Stomach (tissue), 9 donors: ENCODE measurements around the gene SEPHS1. TPM values are rescaled to one million over a fixed set of nuclear protein-coding genes. Genes with fewer than 3 reads are reported as not detected.

ENCODE experiments used
- DNase-seq, 2 donors: peaks; one replicate each; pipeline versions ENCODE4 v3.0.0 to v3.0.0-alpha.2; 2013 to 2019
- H3K27ac ChIP-seq, 5 donors: fragments of 200-600 bp in 4 of 5; sonication (generic) in 4 of 5; one replicate each; pipeline ENCODE4 v1.5.1; 2013 to 2019; ENCODE audit warnings: mild to moderate bottlenecking in 1 of 5, moderate library complexity in 1 of 5
- H3K27me3 ChIP-seq, 3 donors: fragments of 200-600 bp; sonication (generic); one replicate each; pipeline ENCODE4 v1.5.1; 2017 to 2019; ENCODE audit warnings: mixed run types in 1 of 3
- H3K36me3 ChIP-seq, 4 donors: fragments of 200-600 bp; sonication (generic); 1 replicate in 3 of 4; 2 replicates in 1 of 4; pipeline ENCODE4 v1.5.1; 2016 to 2019
- H3K4me1 ChIP-seq, 4 donors: fragments of 200-600 bp; sonication (generic); one replicate each; pipeline ENCODE4 v1.5.1; 2016 to 2019
- H3K4me3 ChIP-seq, 4 donors: fragments of 200-600 bp; sonication (generic) in 3 of 4; one replicate each; pipeline ENCODE4 v1.5.1; 2016 to 2019; ENCODE audit warnings: mild to moderate bottlenecking in 1 of 4
- H3K9me3 ChIP-seq, 4 donors: fragments of 200-600 bp; sonication (generic); one replicate each; pipeline ENCODE4 v1.5.1; 2016 to 2019
- CTCF ChIP-seq, 7 experiments: fragments of 450-650 bp in 4 of 7; fragments of 200-600 bp in 3 of 7; sonication (generic) in 3 of 7; IDR thresholded peaks; one replicate each; pipeline ENCODE4 v1.5.1; 2016 to 2019; ENCODE audit warnings: antibody characterized with exemption in 7 of 7, control low read depth in 2 of 7, mild to moderate bottlenecking in 1 of 7
- EP300 ChIP-seq: sonication (generic); formaldehyde crosslinking; IDR thresholded peaks from one replicate; pipeline ENCODE4 v1.6.1; 2017; ENCODE audit warnings: antibody characterized with exemption
- POLR2A ChIP-seq, 4 donors: fragments of 450-650 bp; IDR thresholded peaks; one replicate each; pipeline ENCODE4 v1.6.1; 2016; ENCODE audit warnings: antibody characterized with exemption in 4 of 4, control low read depth in 2 of 4, mild to moderate bottlenecking in 1 of 4, moderate library complexity in 1 of 4
- POLR2AphosphoS5 ChIP-seq, 3 donors: sonication (generic); formaldehyde crosslinking; IDR thresholded peaks; one replicate each; pipeline ENCODE4 v1.6.1; 2016; ENCODE audit warnings: antibody characterized with exemption in 3 of 3
- WGBS, 5 donors: extraction: QIAGEN DNeasy Blood & Tissue Kit in 3 of 5; methylation state at CpG; one replicate each; pipeline versions ENCODE4 v1.1.5 to v1.1.7; 2013 to 2018; 5-methylcytosine and 5-hydroxymethylcytosine counted together
- intact Hi-C: fragments of 100-400 bp; cut with DNase I; formaldehyde crosslinking; loops from one replicate; pipeline ENCODE4 v1.15.1; 2023; ENCODE audit warnings: low total_unique reads
- polyA plus RNA-seq, 3 donors: library from polyadenylated mRNA; stranded (reverse); fragments of 200-250 nt; gene quantifications; one replicate each; pipeline ENCODE4 v1.2.3, GENCODE V29; 2013
- total RNA-seq, 5 donors: library from RNA; depleted of rRNA; stranded (reverse); fragments of >200 nt; gene quantifications; one replicate each; pipeline versions ENCODE4 v1.1.0 to v1.2.3, GENCODE V29; 2014 to 2016
- donor health status: healthy with polysubstance abuse.
- donor health status: Bipolar disorder and iron deficiency.
- donor health status: healthy.

SEPHS1 gene
- total and polyA plus RNA-seq, 8 donors, result 15.2 to 63.0 (median 21.6) TPM

GRCh38 chr10:13329565-13329964 lies 18.5 kb downstream of the SEPHS1 start:
- intact Hi-C loops, result no loop called here
- no peak overlapping the region for H3K4me3 ChIP-seq
- WGBS, 5 donors, result 81 to 96% (median 89%) methylated on average over 3 of the region's 3 CpGs
- peaks cover 42 to 100% (median 99%) of the 10 kb centered on the region in 4 donors for H3K36me3 ChIP-seq
- H3K27me3 ChIP-seq, result no peaks in the 10 kb centered on the region
- H3K9me3 ChIP-seq, result no peaks in the 10 kb centered on the region
- no peak overlapping the region for H3K27ac ChIP-seq
- peaks cover 0 to 4% (median 0%) of the 10 kb centered on the region in 4 donors for H3K4me1 ChIP-seq
- no peak for DNase-seq
- TF ChIP-seq POLR2A (IDR thresholded peaks at IDR 0.05), result no peak
- no peak for TF ChIP-seq EP300
- no peak for TF ChIP-seq POLR2AphosphoS5 (IDR thresholded peaks at IDR 0.05)
- no peak for TF ChIP-seq CTCF (IDR thresholded peaks at IDR 0.05)

GRCh38 chr10:13328613-13329012 lies 19.5 kb downstream of the SEPHS1 start:
- DNase-seq, result no peak
- intact Hi-C loops, result no loop called here
- Histone ChIP-seq H3K36me3 (peaks cover 46 to 100% (median 98%) of the 10 kb centered on the region in 4 donors), H3K27ac (no peak overlapping the region), H3K27me3 (no peaks in the 10 kb centered on the region), H3K4me1 (peaks cover 0 to 4% (median 0%) of the 10 kb centered on the region in 4 donors), H3K4me3 (no peak overlapping the region), H3K9me3 (no peaks in the 10 kb centered on the region)
- TF ChIP-seq EP300, result no peak
- TF ChIP-seq CTCF (IDR thresholded peaks at IDR 0.05), result no peak
- TF ChIP-seq POLR2AphosphoS5 (IDR thresholded peaks at IDR 0.05), result no peak
- no peak for TF ChIP-seq POLR2A (IDR thresholded peaks at IDR 0.05)
- 76 to 90% (median 87%) methylated on average over 9 to 10 of the region's 10 CpGs for WGBS, 5 donors

- H3K9me3 ChIP-seq, result no peaks in the 10 kb centered on the region
- DNase-seq, result no peak
- H3K4me1 ChIP-seq, result peaks cover 0 to 4% (median 0%) of the 10 kb centered on the region in 4 donors
- WGBS, 5 donors, result 90 to 97% (median 95%) methylated on average over 5 of the region's 5 CpGs
- intact Hi-C loops, result no loop called here
- H3K27ac ChIP-seq, result no peak overlapping the region
- H3K4me3 ChIP-seq, result no peak overlapping the region
- no peak for TF ChIP-seq EP300
- no peak for TF ChIP-seq POLR2AphosphoS5 (IDR thresholded peaks at IDR 0.05)
- TF ChIP-seq CTCF (IDR thresholded peaks at IDR 0.05), result no peak
- no peak for TF ChIP-seq POLR2A (IDR thresholded peaks at IDR 0.05)
- no peaks in the 10 kb centered on the region for H3K27me3 ChIP-seq
- H3K36me3 ChIP-seq, result peaks cover 50 to 100% (median 98%) of the 10 kb centered on the region in 4 donors
These were observed 20.0 kb downstream of the SEPHS1 start for GRCh38 chr10:13328126-13328525.

GRCh38 chr10:13327534-13327933 lies 20.6 kb downstream of the SEPHS1 start:
- H3K9me3 ChIP-seq, result no peaks in the 10 kb centered on the region
- H3K4me3 ChIP-seq, result no peak overlapping the region
- peaks cover 0 to 4% (median 0%) of the 10 kb centered on the region in 4 donors for H3K4me1 ChIP-seq
- H3K27ac ChIP-seq, result no peak overlapping the region
- 19 to 37% (median 25%) methylated on average over 3 of the region's 3 CpGs for WGBS, 5 donors
- peaks cover 53 to 100% (median 98%) of the 10 kb centered on the region in 4 donors for H3K36me3 ChIP-seq
- DNase-seq, result no peak
- intact Hi-C loops, result no loop called here
- TF ChIP-seq POLR2AphosphoS5 (IDR thresholded peaks at IDR 0.05) (no peak), POLR2A (IDR thresholded peaks at IDR 0.05) (no peak), CTCF (IDR thresholded peaks at IDR 0.05) (no peak), EP300 (no peak)
- H3K27me3 ChIP-seq, result no peaks in the 10 kb centered on the region
